HCT116 (cell line): ENCODE results near the gene CSGALNACT2.
"Not testable (repeated sequence)": the region's sequence is repeated elsewhere in the genome, so short reads cannot be mapped to it uniquely, and the experiment has no call there.

Experiments used
- CTCF ChIP-seq, 3 experiments: fragments of 200-600 bp in 1 of 3; sonication (generic) in 1 of 3; IDR thresholded peaks in 2 of 3; conservative IDR thresholded peaks in 1 of 3; 2 replicates each; pipeline ENCODE4 v1.5.1; 2012 to 2017; ENCODE audit warnings: low read depth in 2 of 3, low read length in 2 of 3, antibody characterized with exemption in 1 of 3, borderline replicate concordance in 1 of 3, control low read depth in 1 of 3, mild to moderate bottlenecking in 1 of 3, mixed read lengths in 1 of 3, mixed run types in 1 of 3, moderate library complexity in 1 of 3; ENCODE audit not compliant: insufficient read depth in 1 of 3
- EZH2phosphoT487 ChIP-seq: fragments of 200-600 bp; IDR thresholded peaks from 2 replicates; pipeline ENCODE4 v1.6.1; 2018; ENCODE audit warnings: antibody characterized with exemption, borderline replicate concordance
- JUND ChIP-seq: IDR thresholded peaks from 2 replicates; pipeline ENCODE4 v1.6.1; 2012
- SIN3A ChIP-seq: IDR thresholded peaks from 2 replicates; pipeline ENCODE4 v1.6.1; 2012; ENCODE audit warnings: low read depth

DNA sequence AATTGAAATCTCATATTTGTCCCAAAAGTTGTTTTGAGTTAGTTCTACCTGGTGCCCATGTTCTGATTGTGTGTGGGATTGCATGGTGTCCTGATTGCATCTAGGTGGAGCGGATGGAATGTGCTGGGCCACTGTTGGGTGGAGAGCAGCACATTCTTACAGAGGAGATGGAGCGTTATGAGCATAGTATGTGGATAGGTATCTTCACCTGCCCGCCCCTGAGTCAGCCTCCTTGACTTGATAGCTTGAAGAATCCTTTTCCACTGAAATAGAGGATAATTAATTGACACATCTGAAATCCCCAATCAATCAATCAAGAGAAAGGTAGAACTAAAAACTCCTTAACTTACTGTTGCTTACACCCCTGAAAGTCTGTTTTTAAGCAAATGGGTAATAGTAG is 45.5 kb downstream of the CSGALNACT2 start:
- not testable (repeated sequence) for TF ChIP-seq SIN3A; CTCF (IDR thresholded peaks at IDR 0.05 in 2 of 3, conservative IDR thresholded peaks at IDR 0.05 in 1 of 3; ENCODE audit: borderline replicate concordance in 1 of 3, insufficient read depth in 1 of 3, low read depth in 2 of 3, low read length in 2 of 3); EZH2phosphoT487; JUND
